Erythroblast (primary cell): ENCODE data around the gene CORO1C.

Experiments used
- GATA1 ChIP-seq: IDR thresholded peaks from 2 replicates; pipeline ENCODE4 v1.6.1; 2011; ENCODE audit warnings: low read depth, mild to moderate bottlenecking, control low read depth, low read length, moderate library complexity
- POLR2A ChIP-seq: IDR thresholded peaks from 2 replicates; pipeline ENCODE4 v1.6.1; 2011; ENCODE audit warnings: mild to moderate bottlenecking, low read length

DNA sequence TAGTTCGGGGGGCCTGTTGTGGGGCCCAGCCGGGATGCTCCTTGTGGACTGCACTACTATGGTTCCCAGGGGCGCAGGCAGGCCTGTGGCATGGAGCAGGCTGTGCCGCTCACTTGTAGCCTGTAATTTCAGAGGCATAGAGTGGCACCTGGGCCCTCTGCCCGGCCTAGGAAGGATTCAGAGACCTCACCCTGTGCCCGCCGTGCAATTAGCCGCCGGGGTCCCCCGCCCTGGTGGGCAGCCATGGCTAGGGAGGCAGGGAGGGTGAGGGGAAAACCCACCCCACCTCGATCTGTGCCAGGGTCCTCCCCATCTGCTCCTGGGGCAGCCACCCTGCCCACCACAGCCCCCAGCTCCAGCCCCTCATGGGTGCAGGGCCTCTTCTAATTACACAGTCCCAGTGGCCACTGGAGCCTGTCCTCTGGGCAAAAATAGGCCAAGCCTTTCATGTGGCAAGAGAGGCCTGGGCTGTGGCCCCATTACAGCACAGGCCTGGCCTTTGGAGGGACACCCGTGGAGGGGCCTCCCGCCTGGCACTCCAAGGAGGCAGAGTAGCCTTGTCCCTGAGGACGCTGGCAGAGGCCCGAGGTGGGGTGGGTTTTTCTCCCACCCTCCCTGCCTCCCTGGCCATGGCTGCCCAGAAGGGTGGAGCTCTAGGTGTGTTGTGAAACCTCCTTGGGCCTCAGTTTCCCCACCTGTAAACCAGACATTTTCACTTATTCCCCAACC is 128.2 kb downstream of the CORO1C start:
- TF ChIP-seq POLR2A (no peak), GATA1 (no peak)
